CD4-positive, alpha-beta T cell (primary cell): ENCODE measurements around the gene ZGLP1. TPM values are rescaled to one million over a fixed set of nuclear protein-coding genes. Genes with fewer than 3 reads are reported as not detected.

Experiments
- ATAC-seq: fragments of 200-7000 bp; cut with Tn5 transposase; one replicate; pipeline ENCODE4 v1.10.0; 2022; ENCODE audit warnings: mild to moderate bottlenecking; ENCODE audit not compliant: poor library complexity
- CTCF ChIA-PET: fragments of 350-600 bp; sonication (Branson Sonifier 250); formaldehyde crosslinking; loops from one replicate; lab custom pipeline; 2021; ENCODE audit warnings: antibody characterized with exemption, inconsistent platforms; lab: Charles Lee
- POLR2A ChIA-PET: fragments of 350-600 bp; sonication (Branson Sonifier 250); formaldehyde crosslinking; loops from one replicate; lab custom pipeline; 2021; ENCODE audit warnings: antibody characterized with exemption, inconsistent platforms; lab: Charles Lee
- DNase-seq, 14 experiments: peaks; one replicate each; pipeline ENCODE4 v3.0.0-alpha.2; 2013 to 2020; ENCODE audit warnings: mixed read lengths in 2 of 14
- H3K27ac ChIP-seq, 2 donors: one replicate each; pipeline versions ENCODE4 v1.5.1 to v1.7.0; 2013; ENCODE audit warnings: low read length in 2 of 2, low read depth in 1 of 2, mild to moderate bottlenecking in 1 of 2
- H3K27me3 ChIP-seq, 2 experiments: 1 replicate in 1 of 2; 2 replicates in 1 of 2; pipeline versions ENCODE4 v1.6.1 to v1.7.0; 2013; ENCODE audit warnings: low read length in 2 of 2, control low read depth in 1 of 2, mild to moderate bottlenecking in 1 of 2, moderate library complexity in 1 of 2; ENCODE audit not compliant: insufficient read depth in 2 of 2, control insufficient read depth in 1 of 2
- H3K36me3 ChIP-seq: one replicate; pipeline ENCODE4 v1.6.1; 2013; ENCODE audit warnings: low read length, control low read depth; ENCODE audit not compliant: insufficient read depth
- H3K4me1 ChIP-seq: one replicate; pipeline ENCODE4 v1.6.1; 2013; ENCODE audit warnings: low read length, control low read depth; ENCODE audit not compliant: insufficient read depth
- H3K4me3 ChIP-seq: one replicate; pipeline ENCODE4 v1.5.1; 2013; ENCODE audit warnings: mild to moderate bottlenecking, low read length, moderate library complexity
- H3K9me3 ChIP-seq, 2 experiments: 1 replicate in 1 of 2; 2 replicates in 1 of 2; pipeline versions ENCODE4 v1.6.1 to v1.7.0; 2013; ENCODE audit warnings: low read length in 2 of 2, mild to moderate bottlenecking in 2 of 2, control low read depth in 1 of 2, moderate library complexity in 1 of 2; ENCODE audit not compliant: control insufficient read depth in 1 of 2, insufficient read depth in 1 of 2
- H3K27ac Mint-ChIP-seq: one replicate; pipeline ENCODE4 v1.8.0; 2020; ENCODE audit warnings: mixed read lengths
- H3K27me3 Mint-ChIP-seq: one replicate; pipeline ENCODE4 v1.8.0; 2021; ENCODE audit warnings: mixed read lengths
- H3K36me3 Mint-ChIP-seq: one replicate; pipeline ENCODE4 v1.8.0; 2021; ENCODE audit warnings: low read depth, mixed read lengths
- H3K4me1 Mint-ChIP-seq: one replicate; pipeline ENCODE4 v1.8.0; 2021; ENCODE audit warnings: low read depth, mixed read lengths
- H3K4me3 Mint-ChIP-seq: one replicate; pipeline ENCODE4 v1.8.0; 2020; ENCODE audit warnings: mild to moderate bottlenecking, mixed read lengths
- H3K9me3 Mint-ChIP-seq: one replicate; pipeline ENCODE4 v1.8.0; 2020; ENCODE audit warnings: mixed read lengths
- intact Hi-C, 2 experiments: fragments of 100-400 bp; cut with DNase I in 1 of 2; cut with micrococcal nuclease in 1 of 2; formaldehyde crosslinking; loops; one replicate each; pipeline versions ENCODE4 v1.15.1 to v1.9.0; 2023 to 2025; cut with DNase I, micrococcal nuclease
- total RNA-seq, 174 experiments: library from RNA in 2 of 174; stranded (reverse) in 2 of 174; gene quantifications; one replicate each; pipeline ENCODE4 v1.2.3 and lab custom pipeline; 2021 to 2026
- TF ChIP-seq, protein P1 (sequence below): fragments of 200-600 bp; IDR thresholded peaks from one replicate; pipeline ENCODE4 v1.8.0; 2022; ENCODE audit warnings: antibody characterized with exemption, mild to moderate bottlenecking

ZGLP1 gene
- total RNA-seq, 2 experiments from 2014 or later = 1.6 to 2.6 TPM

DNA sequence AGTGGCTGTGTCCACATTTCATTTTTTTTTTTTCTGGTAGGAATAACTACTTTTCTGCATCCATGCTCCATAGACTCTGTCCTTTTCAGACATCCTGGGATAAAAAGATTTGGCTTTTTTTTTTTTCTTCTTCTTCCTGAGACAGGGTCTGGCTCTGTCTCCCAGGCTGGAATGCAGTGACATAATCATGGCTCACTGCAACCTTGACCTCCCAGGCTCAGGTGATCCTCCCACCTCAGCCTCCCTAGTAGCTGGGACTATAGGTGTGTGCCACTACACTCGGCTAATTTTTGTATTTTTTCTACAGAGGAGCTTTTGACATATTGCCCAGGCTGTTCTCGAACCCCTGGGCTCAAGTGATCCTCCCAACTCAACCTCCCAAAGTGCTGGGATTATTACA, 33.9 kb upstream of the ZGLP1 start:
- POLR2A ChIA-PET = interaction anchor here (0.9 kb wide), 1 partner anchor 10 kb away, joined by 5 read pairs; the partner anchor contains the start of gene RAVER1

DNA sequence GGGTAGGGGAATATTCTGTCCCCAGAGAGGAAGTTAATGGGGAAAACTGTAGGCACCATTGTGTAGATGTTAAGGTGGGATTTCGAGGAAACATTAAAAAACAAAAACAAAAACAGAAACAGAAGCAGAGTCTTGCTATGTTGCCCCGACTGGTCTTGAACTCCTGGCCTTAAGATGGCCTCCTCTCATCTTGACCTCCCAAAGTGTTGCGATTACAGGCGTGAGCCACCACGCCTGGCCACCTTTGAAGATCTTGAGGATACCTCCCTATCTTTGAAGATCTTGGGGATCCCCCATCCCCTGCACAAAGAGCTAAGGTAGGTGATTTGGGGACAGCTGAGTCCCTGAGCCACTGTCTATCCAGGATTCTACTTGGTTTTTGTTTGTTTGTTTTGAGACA, 30.4 kb upstream of the ZGLP1 start:
- H3K27ac Mint-ChIP-seq = peak overlapping the region; percentile 90
- no peaks in the 10 kb centered on the region for H3K27me3 Mint-ChIP-seq
- H3K36me3 Mint-ChIP-seq = peaks cover 8% of the 10 kb centered on the region
- peak overlapping the region; percentile 95 for H3K4me3 Mint-ChIP-seq
- intact Hi-C loops = no loop called here
- H3K4me1 ChIP-seq = peaks cover 49% of the 10 kb centered on the region
- peaks cover 22% of the 10 kb centered on the region for H3K4me1 Mint-ChIP-seq
- no peaks in the 10 kb centered on the region for H3K27me3 ChIP-seq
- peak overlapping the region; percentile 16 to 80 for H3K27ac ChIP-seq
- TF ChIP-seq, protein P1, sequence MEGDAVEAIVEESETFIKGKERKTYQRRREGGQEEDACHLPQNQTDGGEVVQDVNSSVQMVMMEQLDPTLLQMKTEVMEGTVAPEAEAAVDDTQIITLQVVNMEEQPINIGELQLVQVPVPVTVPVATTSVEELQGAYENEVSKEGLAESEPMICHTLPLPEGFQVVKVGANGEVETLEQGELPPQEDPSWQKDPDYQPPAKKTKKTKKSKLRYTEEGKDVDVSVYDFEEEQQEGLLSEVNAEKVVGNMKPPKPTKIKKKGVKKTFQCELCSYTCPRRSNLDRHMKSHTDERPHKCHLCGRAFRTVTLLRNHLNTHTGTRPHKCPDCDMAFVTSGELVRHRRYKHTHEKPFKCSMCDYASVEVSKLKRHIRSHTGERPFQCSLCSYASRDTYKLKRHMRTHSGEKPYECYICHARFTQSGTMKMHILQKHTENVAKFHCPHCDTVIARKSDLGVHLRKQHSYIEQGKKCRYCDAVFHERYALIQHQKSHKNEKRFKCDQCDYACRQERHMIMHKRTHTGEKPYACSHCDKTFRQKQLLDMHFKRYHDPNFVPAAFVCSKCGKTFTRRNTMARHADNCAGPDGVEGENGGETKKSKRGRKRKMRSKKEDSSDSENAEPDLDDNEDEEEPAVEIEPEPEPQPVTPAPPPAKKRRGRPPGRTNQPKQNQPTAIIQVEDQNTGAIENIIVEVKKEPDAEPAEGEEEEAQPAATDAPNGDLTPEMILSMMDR = no peak
- POLR2A ChIA-PET = no interaction called here
- DNase-seq = peak in 1 of 14 experiments; percentile 35
- H3K9me3 Mint-ChIP-seq = no peaks in the 10 kb centered on the region
- CTCF ChIA-PET = no interaction called here
- no peaks in the 10 kb centered on the region for H3K9me3 ChIP-seq
- peaks cover 14% of the 10 kb centered on the region for H3K36me3 ChIP-seq
- peak overlapping the region; percentile 94 for H3K4me3 ChIP-seq
- ATAC-seq = no peak

More for the DNA sequence above, 33.9 kb upstream of the ZGLP1 start:
- no peak for ATAC-seq
- no peaks in the 10 kb centered on the region for H3K27me3 ChIP-seq
- intact Hi-C loops = no loop called here
- Mint-ChIP-seq H3K27ac (no peak overlapping the region), H3K4me3 (no peak overlapping the region), H3K4me1 (peaks cover 17% of the 10 kb centered on the region), H3K36me3 (peaks cover 8% of the 10 kb centered on the region), H3K9me3 (no peaks in the 10 kb centered on the region), H3K27me3 (no peaks in the 10 kb centered on the region)
- H3K4me3 ChIP-seq = no peak overlapping the region
- peaks cover 24% of the 10 kb centered on the region for H3K4me1 ChIP-seq
- TF ChIP-seq, protein P1 = no peak
- no peaks in the 10 kb centered on the region for H3K9me3 ChIP-seq
- H3K36me3 ChIP-seq = no peaks in the 10 kb centered on the region
- CTCF ChIA-PET = interaction anchor here (0.7 kb wide), 1 partner anchor 63 kb away, joined by 4 read pairs; no protein-coding TSS in a partner anchor
- no peak overlapping the region for H3K27ac ChIP-seq
- DNase-seq = no peak

DNA sequence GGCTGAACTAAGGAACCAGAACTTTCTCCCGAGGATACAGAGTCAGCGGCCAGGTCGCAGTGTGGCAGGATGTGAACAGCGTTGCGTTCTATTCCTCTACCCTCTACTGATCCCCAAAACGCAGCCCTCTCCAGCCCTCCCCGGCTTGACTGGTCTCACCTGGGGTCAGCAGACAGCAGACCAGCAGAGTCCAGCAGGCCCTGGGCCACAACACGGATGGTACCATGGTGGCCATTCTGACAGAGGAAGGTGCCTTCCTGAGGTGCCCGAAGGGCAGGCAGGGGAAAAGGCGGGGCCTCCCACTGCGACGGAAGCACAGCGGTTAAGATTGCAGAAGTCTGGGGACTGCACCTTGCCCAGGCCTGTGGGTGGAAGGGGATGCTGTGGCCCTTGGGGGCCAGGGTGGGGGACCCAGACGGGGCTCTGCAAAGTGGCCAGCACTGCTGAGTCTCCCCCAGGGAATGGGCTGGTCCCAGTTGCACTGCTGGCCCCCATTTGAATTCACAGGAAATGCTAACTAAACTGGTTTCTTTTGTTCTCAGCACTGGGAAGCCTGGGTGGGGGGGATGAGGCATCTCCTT, 29.9 kb upstream of the ZGLP1 start, which contains the start of gene ICAM3:
TSS of gene ICAM3 (minus strand) at position 245 of the 581 bp plus-strand sequence. CDS start at position 235, 10 bp downstream.
- POLR2A ChIA-PET = no interaction called here

More for the DNA sequence above, 29.9 kb upstream of the ZGLP1 start, which contains the start of gene ICAM3:
- H3K27me3 Mint-ChIP-seq = no peaks in the 10 kb centered on the region
- H3K9me3 ChIP-seq = no peaks in the 10 kb centered on the region
- H3K4me3 Mint-ChIP-seq = peak within 1 kb of the TSS; percentile 95
- H3K36me3 Mint-ChIP-seq = peaks cover 8% of the 10 kb centered on the region
- no peaks in the 10 kb centered on the region for H3K27me3 ChIP-seq
- peak within 1 kb of the TSS; percentile 94 for H3K4me3 ChIP-seq
- peak within 1 kb of the TSS; percentile 16 to 80 for H3K27ac ChIP-seq
- CTCF ChIA-PET = no interaction called here
- TF ChIP-seq, protein P1 = no peak
- H3K4me1 ChIP-seq = peaks cover 53% of the 10 kb centered on the region
- peaks cover 22% of the 10 kb centered on the region for H3K4me1 Mint-ChIP-seq
- DNase-seq (peak; percentile 33 to 75 (median 58)), ATAC-seq (peak; percentile 91)
- peaks cover 19% of the 10 kb centered on the region for H3K36me3 ChIP-seq
- intact Hi-C loops = no loop called here
- no peaks in the 10 kb centered on the region for H3K9me3 Mint-ChIP-seq
- peak within 1 kb of the TSS; percentile 90 for H3K27ac Mint-ChIP-seq
